Activated CD4-positive, alpha-beta memory T cell treated with anti-CD3 and anti-CD28 coated beads, Interleukin-2, amount 10 ng/mL, durations not matched to agents 7 days and 5 days (primary cell): Measurements from ENCODE around the gene PBX4. TPM values are rescaled to one million over a fixed set of nuclear protein-coding genes. Genes with fewer than 3 reads are reported as not detected.

ENCODE experiments used
- CTCF ChIA-PET: fragments of 350-600 bp; sonication (Branson Sonifier 250); formaldehyde crosslinking; loops from one replicate; lab custom pipeline; 2021; ENCODE audit warnings: antibody characterized with exemption, inconsistent platforms; lab: Charles Lee
- POLR2A ChIA-PET: fragments of 350-600 bp; sonication (Branson Sonifier 250); formaldehyde crosslinking; loops from one replicate; lab custom pipeline; 2021; ENCODE audit warnings: antibody characterized with exemption; lab: Charles Lee
- DNase-seq: peaks from one replicate; pipeline ENCODE4 v3.0.0-alpha.2; 2020
- H3K27ac Mint-ChIP-seq: one replicate; pipeline ENCODE4 v1.8.0; 2021; ENCODE audit warnings: mild to moderate bottlenecking, mixed read lengths
- H3K27me3 Mint-ChIP-seq: one replicate; pipeline ENCODE4 v1.8.0; 2021; ENCODE audit warnings: mixed read lengths
- H3K36me3 Mint-ChIP-seq: one replicate; pipeline ENCODE4 v1.8.0; 2021; ENCODE audit warnings: low read depth, mixed read lengths
- H3K4me1 Mint-ChIP-seq: one replicate; pipeline ENCODE4 v1.8.0; 2021; ENCODE audit warnings: mixed read lengths
- H3K4me3 Mint-ChIP-seq: one replicate; pipeline ENCODE4 v1.8.0; 2021; ENCODE audit warnings: mild to moderate bottlenecking, mixed read lengths
- H3K9me3 Mint-ChIP-seq: one replicate; pipeline ENCODE4 v1.8.0; 2021; ENCODE audit warnings: mixed read lengths
- total RNA-seq, 2 experiments: library from RNA; stranded (reverse); gene quantifications; one replicate each; pipeline ENCODE4 v1.2.3, GENCODE V29; 2021

PBX4 gene
- total RNA-seq, 2 experiments from 2014 or later, result 49.0 to 55.6 TPM

GRCh38 chr19:19644054-19644388 is 25.5 kb upstream of the PBX4 start:
- no peaks in the 10 kb centered on the region for H3K9me3 Mint-ChIP-seq
- peak overlapping the region; percentile 98 for H3K4me3 Mint-ChIP-seq
- CTCF ChIA-PET, result interaction anchor here (0.7 to 1.9 kb wide), 11 partner anchors 9 to 127 kb away, joined by 3 to 34 read pairs (median 4); partner anchors contain the start of genes ATP13A1, CILP2 and NDUFA13
- POLR2A ChIA-PET, result interaction anchor here (0.6 to 2.5 kb wide), 13 partner anchors 8 to 222 kb away, joined by 3 to 22 read pairs (median 4); partner anchors contain the start of genes ATP13A1, ZNF101 and ZNF253
- no peak for DNase-seq
- no peaks in the 10 kb centered on the region for H3K27me3 Mint-ChIP-seq
- peak overlapping the region; percentile 96 for H3K27ac Mint-ChIP-seq
- peaks cover 15% of the 10 kb centered on the region for H3K4me1 Mint-ChIP-seq
- H3K36me3 Mint-ChIP-seq, result peaks cover 64% of the 10 kb centered on the region

GRCh38 chr19:19643158-19644053 is 24.9 kb upstream of the PBX4 start, which contains the start of gene GMIP:
TSS of gene GMIP (minus strand) at chr19:19643657. CDS start at chr19:19643529, 128 bp downstream.
- Mint-ChIP-seq H3K4me1 (peaks cover 16% of the 10 kb centered on the region), H3K36me3 (peaks cover 65% of the 10 kb centered on the region), H3K4me3 (peak within 1 kb of the TSS; percentile 98), H3K9me3 (no peaks in the 10 kb centered on the region), H3K27ac (peak within 1 kb of the TSS; percentile 96), H3K27me3 (no peaks in the 10 kb centered on the region)
- POLR2A ChIA-PET, result interaction anchor here (0.6 to 2.5 kb wide), 15 partner anchors 9 to 223 kb away, joined by 3 to 22 read pairs (median 3); partner anchors contain the start of genes ATP13A1, ZNF101 and ZNF253
- DNase-seq, result peak; percentile 90
- CTCF ChIA-PET, result interaction anchor here (0.7 to 1.9 kb wide), 11 partner anchors 10 to 127 kb away, joined by 3 to 34 read pairs (median 4); partner anchors contain the start of genes ATP13A1, CILP2 and NDUFA13

GRCh38 chr19:19642506-19643157 is 24.1 kb upstream of the PBX4 start:
- Mint-ChIP-seq H3K27me3 (no peaks in the 10 kb centered on the region), H3K27ac (peak overlapping the region; percentile 96), H3K4me1 (peaks cover 18% of the 10 kb centered on the region), H3K36me3 (peaks cover 64% of the 10 kb centered on the region), H3K9me3 (no peaks in the 10 kb centered on the region), H3K4me3 (peak overlapping the region; percentile 98)
- ChIA-PET CTCF (no interaction called here), POLR2A (interaction anchor here (0.7 to 1.3 kb wide), 6 partner anchors 14 to 112 kb away, joined by 3 to 4 read pairs (median 3); partner anchors contain the start of genes LPAR2 and ZNF101)
- peak; percentile 47 for DNase-seq

GRCh38 chr19:19637523-19638251 is 19.2 kb upstream of the PBX4 start:
- Mint-ChIP-seq H3K4me1 (peaks cover 36% of the 10 kb centered on the region), H3K27ac (no peak overlapping the region), H3K36me3 (peaks cover 75% of the 10 kb centered on the region), H3K27me3 (no peaks in the 10 kb centered on the region), H3K9me3 (no peaks in the 10 kb centered on the region), H3K4me3 (no peak overlapping the region)
- CTCF ChIA-PET, result no interaction called here
- DNase-seq, result no peak
- POLR2A ChIA-PET, result no interaction called here

DNA sequence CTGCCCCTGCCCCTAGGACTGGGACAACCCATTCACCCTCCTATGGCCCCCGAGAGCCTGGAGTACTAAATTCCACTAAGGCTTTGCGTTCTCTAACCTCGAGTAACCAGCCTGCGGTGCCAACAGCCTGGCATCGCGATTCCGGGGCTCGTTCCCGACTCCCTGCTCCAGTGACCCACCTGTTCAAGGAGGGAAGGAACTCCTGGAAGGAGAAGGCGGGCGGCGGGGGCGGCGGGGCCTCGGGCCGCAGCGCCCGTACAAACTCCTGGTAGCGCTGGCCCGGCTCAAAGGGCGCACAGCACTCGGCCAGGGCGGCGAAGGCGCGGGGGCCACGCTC is 18.7 kb upstream of the PBX4 start:
- H3K9me3 Mint-ChIP-seq, result no peaks in the 10 kb centered on the region
- CTCF ChIA-PET, result no interaction called here
- H3K36me3 Mint-ChIP-seq, result peaks cover 75% of the 10 kb centered on the region
- no peak overlapping the region for H3K4me3 Mint-ChIP-seq
- no peak overlapping the region for H3K27ac Mint-ChIP-seq
- no peaks in the 10 kb centered on the region for H3K27me3 Mint-ChIP-seq
- peaks cover 33% of the 10 kb centered on the region for H3K4me1 Mint-ChIP-seq
- POLR2A ChIA-PET, result no interaction called here
- DNase-seq, result no peak

DNA sequence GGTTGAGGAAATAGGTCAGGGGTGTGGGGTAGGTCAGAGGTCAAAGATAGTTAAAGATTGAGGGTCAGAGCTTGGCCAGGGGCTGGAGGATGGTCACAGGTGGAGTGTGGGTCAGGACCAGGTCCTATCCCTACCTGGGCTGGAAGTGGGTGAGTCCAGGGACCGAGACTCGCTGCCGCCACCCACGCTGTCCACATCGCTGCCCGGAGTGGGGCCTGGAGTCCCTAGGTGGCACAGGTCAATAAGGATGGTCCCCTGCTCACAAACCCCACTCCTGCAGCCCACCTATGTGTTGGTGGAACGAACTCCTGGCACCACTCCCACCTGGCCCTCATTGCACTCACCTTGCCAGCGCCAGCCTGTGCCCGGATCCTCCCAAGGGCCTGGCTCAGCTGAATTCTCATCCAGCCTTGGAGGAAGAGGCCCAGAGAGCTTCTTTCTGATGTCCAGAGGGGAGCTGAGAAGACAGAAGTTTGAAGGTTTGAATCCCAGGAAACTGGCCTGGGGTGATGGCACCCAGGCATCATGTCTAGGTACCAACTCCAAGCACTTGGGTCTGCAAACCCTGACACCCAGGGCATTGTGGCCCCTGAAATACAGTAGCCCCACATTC is 18.2 kb upstream of the PBX4 start:
- peaks cover 71% of the 10 kb centered on the region for H3K36me3 Mint-ChIP-seq
- no peak overlapping the region for H3K27ac Mint-ChIP-seq
- peaks cover 28% of the 10 kb centered on the region for H3K4me1 Mint-ChIP-seq
- no peaks in the 10 kb centered on the region for H3K9me3 Mint-ChIP-seq
- no peaks in the 10 kb centered on the region for H3K27me3 Mint-ChIP-seq
- H3K4me3 Mint-ChIP-seq, result no peak overlapping the region
- CTCF ChIA-PET, result no interaction called here
- no peak for DNase-seq
- POLR2A ChIA-PET, result no interaction called here

GRCh38 chr19:19635313-19635702 is 16.8 kb upstream of the PBX4 start:
- H3K27ac Mint-ChIP-seq, result no peak overlapping the region

DNA sequence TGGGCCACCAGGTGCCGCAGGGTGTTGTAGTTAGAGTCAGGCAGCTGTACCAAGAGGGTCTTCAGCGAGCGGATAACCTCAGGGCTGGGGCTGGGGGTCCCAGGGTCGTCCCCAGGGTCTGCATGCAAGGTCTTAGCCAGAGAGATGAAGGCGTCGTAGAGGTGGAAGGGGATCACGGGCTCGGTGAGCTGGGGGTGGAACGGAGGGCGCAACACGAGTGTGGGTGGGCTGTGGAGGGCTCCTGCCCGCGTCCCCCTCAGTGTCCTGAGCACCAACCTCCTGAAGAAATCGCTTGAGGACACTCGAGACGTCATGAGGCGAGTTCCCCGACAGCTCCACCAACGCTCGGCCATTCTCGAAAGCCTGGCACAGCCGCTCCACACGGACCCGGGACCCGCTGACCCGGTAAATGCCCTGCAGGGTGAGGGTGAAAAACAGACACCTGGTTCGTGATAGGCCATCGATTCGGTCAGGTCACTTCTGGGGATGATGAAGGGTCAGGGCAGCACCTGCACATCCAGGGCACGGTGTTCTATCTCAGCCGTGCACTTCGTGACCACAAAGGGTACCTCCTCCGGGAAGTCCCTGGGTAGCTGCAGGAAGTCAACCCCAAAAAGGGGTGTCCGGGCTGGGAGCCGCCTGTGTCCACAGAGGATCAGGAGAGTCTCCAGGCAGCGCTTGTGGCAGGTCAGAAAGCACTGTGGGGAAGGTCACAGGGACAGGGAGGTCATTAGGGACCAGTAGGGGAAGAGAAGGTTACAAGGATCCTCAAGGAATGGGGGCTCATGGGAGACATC is 16.2 kb upstream of the PBX4 start:
- Mint-ChIP-seq H3K36me3 (peaks cover 79% of the 10 kb centered on the region), H3K27me3 (no peaks in the 10 kb centered on the region), H3K27ac (peak overlapping the region; percentile 26), H3K9me3 (no peaks in the 10 kb centered on the region), H3K4me1 (peaks cover 25% of the 10 kb centered on the region), H3K4me3 (no peak overlapping the region)
- DNase-seq, result no peak
- ChIA-PET CTCF (no interaction called here), POLR2A (interaction anchor here (1.1 kb wide), 1 partner anchor 34 kb away, joined by 5 read pairs; the partner anchor contains the start of gene ZNF101)

More at GRCh38 chr19:19635313-19635702, 16.8 kb upstream of the PBX4 start:
- Mint-ChIP-seq H3K9me3 (no peaks in the 10 kb centered on the region), H3K4me3 (no peak overlapping the region), H3K36me3 (peaks cover 79% of the 10 kb centered on the region), H3K27me3 (no peaks in the 10 kb centered on the region), H3K4me1 (peaks cover 25% of the 10 kb centered on the region)
- ChIA-PET CTCF (no interaction called here), POLR2A (interaction anchor here (1.1 kb wide), 1 partner anchor 33 kb away, joined by 5 read pairs; the partner anchor contains the start of gene ZNF101)
- no peak for DNase-seq

- H3K4me1 Mint-ChIP-seq, result peaks cover 26% of the 10 kb centered on the region
- POLR2A ChIA-PET, result interaction anchor here (1.1 to 1.2 kb wide), 3 partner anchors 11 to 102 kb away, joined by 3 read pairs; no protein-coding TSS in a partner anchor
Measured at GRCh38 chr19:19633711-19634515, 15.4 kb upstream of the PBX4 start.

DNA sequence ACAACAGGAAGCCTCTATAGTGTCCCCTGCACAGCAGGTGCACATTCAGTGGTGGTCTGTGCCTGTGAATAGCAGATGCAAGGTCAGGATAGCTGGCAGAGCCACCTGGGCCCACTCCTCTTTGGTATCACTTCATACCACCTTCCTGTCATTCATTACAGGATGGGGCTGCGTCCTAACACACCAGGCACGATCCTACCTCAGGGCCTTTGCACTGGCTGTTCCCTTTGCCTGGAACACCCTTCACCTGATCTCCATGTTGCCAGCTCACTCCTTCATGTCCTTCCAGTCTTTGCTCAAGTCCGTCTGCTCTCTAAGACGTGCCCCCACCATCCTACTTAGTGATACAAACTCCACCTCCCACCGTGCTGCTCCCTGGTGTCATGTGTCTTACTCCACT is 14.2 kb upstream of the PBX4 start:
- no peaks in the 10 kb centered on the region for H3K9me3 Mint-ChIP-seq
- no peak overlapping the region for H3K27ac Mint-ChIP-seq
- ChIA-PET CTCF (no interaction called here), POLR2A (interaction anchor here (1.1 to 1.2 kb wide), 2 partner anchors 28 to 101 kb away, joined by 3 read pairs; no protein-coding TSS in a partner anchor)
- H3K4me3 Mint-ChIP-seq, result no peak overlapping the region
- H3K27me3 Mint-ChIP-seq, result no peaks in the 10 kb centered on the region
- DNase-seq, result no peak
- H3K4me1 Mint-ChIP-seq, result peaks cover 27% of the 10 kb centered on the region
- peaks cover 71% of the 10 kb centered on the region for H3K36me3 Mint-ChIP-seq

More at GRCh38 chr19:19633711-19634515, 15.4 kb upstream of the PBX4 start:
- peak overlapping the region; percentile 26 for H3K27ac Mint-ChIP-seq
- no peaks in the 10 kb centered on the region for H3K9me3 Mint-ChIP-seq
- no peak for DNase-seq
- H3K27me3 Mint-ChIP-seq, result no peaks in the 10 kb centered on the region
- CTCF ChIA-PET, result no interaction called here
- H3K36me3 Mint-ChIP-seq, result peaks cover 74% of the 10 kb centered on the region
- no peak overlapping the region for H3K4me3 Mint-ChIP-seq

GRCh38 chr19:19631346-19631745 is 12.9 kb upstream of the PBX4 start:
- DNase-seq, result no peak
- CTCF ChIA-PET, result no interaction called here
- Mint-ChIP-seq H3K27me3 (no peaks in the 10 kb centered on the region), H3K4me3 (no peak overlapping the region), H3K9me3 (no peaks in the 10 kb centered on the region), H3K4me1 (peaks cover 38% of the 10 kb centered on the region), H3K36me3 (peaks cover 70% of the 10 kb centered on the region), H3K27ac (no peak overlapping the region)
- POLR2A ChIA-PET, result interaction anchor here (0.8 kb wide), 1 partner anchor 8 kb away, joined by 3 read pairs; no protein-coding TSS in a partner anchor
